GM18511 (cell line): ENCODE measurements around the gene CALU.

Source experiments
- ATAC-seq: cut with Tn5 transposase; IDR thresholded peaks from one replicate; pipeline ENCODE4 v1.9.1; 2021; ENCODE audit warnings: mild to moderate bottlenecking, moderate library complexity; ENCODE audit not compliant: unreplicated experiment

CALU gene

GRCh38 chr7:128781851-128782250, 42.7 kb downstream of the CALU start:
- ATAC-seq, result no peak

- no peak for ATAC-seq
These were observed 44.1 kb downstream of the CALU start for GRCh38 chr7:128783143-128783861.

DNA sequence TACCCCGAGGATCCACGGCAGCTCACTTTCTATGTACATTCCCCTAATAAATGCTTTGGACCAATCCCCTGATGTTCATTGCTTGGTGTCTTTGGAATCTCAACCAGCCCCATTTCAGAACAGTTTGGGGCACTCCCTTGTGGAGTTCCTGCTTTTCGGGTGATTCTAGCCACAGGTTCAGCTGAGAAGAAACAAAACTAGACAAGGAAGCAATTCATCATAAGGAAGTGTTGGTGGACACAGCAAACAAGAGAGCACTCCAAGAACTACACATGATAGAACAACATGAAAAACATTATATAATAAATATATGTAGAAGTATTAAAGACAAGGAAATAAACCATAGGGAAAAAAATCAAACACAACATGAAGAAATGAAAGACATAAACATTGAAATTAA, 46.6 kb downstream of the CALU start:
- ATAC-seq, result no peak

- ATAC-seq, result no peak
These were observed 49.6 kb downstream of the CALU start for GRCh38 chr7:128788446-128789412.

DNA sequence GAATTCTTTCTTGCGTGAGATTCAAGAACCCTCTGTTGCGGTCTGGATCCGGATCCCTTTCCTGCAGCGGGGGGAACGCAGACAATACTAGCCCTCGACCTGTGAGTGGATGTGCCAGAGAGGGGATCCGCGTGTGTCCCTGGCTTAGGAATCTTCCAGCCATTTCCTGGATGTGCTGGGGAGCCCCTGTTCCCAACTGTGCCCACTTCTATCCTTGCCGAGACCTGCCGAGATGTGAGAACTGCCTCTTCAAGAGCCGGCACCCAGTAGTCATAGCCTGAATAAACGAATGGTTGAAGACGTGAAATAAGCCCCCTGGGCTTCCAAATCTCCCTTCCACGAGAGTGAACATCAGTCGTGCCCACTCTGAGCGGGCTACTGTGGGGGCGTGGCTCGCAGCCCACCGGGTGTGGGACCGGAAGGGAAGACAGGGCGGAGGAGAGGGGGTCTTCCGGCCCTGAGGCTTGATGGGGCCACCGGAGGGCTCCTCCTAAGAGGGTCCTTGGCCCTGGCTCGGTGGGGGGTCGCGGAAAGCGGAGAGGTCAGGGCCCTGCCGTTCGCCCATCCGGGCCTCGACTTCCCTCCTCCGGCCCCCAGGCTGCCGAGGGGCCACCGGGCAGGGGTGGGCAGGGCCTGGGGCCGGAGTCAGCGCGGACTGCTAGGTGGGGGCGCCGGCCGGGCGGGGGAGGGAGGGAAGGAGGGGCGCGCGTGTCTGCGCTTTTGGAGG, 51.3 kb downstream of the CALU start:
- peak; percentile 23 for ATAC-seq

GRCh38 chr7:128791121-128791971, 52.2 kb downstream of the CALU start, which contains the start of gene CCDC136:
Gene CCDC136, plus strand, starts transcription at chr7:128791968. Its CDS starts 444 bp downstream, at chr7:128792412.
- ATAC-seq, result peak; percentile 90

DNA sequence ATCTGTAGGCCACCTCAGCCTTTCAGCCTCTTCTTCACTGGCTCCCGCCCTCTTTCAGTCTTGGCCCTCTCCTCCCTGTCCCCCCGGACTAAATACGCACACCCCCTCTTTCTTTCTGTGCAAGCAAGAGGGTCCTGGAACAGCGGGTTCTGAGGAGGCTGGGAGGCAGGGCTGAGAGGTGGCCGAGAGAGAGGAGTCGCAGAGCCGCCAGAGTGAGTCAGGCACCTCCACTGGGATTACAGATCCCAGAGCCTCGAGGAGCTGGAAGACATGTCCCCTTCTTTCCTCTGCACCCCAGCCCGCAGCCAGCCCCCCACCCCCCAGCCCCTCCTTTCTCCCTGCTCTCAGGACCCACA, 52.8 kb downstream of the CALU start:
- no peak for ATAC-seq

- no peak for ATAC-seq
These were observed 53.5 kb downstream of the CALU start for GRCh38 chr7:128792471-128793180.

DNA sequence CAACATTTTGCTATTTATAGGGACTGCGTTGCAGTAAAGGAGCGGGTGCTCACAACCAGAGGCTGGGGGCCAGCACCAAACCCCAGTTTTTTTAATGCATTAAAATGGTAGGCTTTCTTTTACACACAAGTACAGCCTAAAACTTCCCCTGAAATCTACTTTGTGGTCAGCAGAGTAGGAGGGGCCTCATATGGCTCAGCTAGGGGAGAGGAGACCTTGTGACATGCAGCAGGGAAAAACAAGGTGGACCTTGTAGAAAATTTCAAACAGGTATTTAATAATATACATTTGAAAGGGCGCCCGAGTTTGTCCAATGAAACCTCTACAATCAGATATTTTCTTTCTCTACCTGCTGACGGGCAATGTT, 54.0 kb downstream of the CALU start:
- ATAC-seq, result no peak

- ATAC-seq, result no peak
These were observed 54.9 kb downstream of the CALU start for GRCh38 chr7:128794020-128794419.

- ATAC-seq, result no peak
These were observed 55.3 kb downstream of the CALU start for GRCh38 chr7:128794436-128794835.

DNA sequence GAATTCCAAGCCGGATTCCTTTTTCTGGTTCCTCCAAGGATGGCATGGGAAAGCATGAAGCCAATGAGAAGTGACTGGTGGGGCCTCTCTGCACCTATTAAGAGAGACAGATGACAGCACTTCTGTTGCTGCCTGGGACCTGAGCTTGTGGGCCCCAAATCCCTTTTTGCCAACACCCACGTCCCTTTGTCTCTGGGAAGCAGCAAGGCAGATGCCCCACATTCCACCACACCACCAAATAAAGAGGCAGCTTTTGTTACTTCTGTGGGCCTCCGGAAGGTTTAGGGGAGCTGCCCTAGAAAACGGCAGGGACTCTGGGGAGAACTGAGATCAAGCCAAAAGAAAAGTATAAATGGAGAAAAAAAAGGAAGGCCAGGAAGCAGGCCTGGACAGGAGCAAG, 56.0 kb downstream of the CALU start:
- ATAC-seq, result no peak

- no peak for ATAC-seq
These were observed 57.2 kb downstream of the CALU start for GRCh38 chr7:128796327-128796726.

DNA sequence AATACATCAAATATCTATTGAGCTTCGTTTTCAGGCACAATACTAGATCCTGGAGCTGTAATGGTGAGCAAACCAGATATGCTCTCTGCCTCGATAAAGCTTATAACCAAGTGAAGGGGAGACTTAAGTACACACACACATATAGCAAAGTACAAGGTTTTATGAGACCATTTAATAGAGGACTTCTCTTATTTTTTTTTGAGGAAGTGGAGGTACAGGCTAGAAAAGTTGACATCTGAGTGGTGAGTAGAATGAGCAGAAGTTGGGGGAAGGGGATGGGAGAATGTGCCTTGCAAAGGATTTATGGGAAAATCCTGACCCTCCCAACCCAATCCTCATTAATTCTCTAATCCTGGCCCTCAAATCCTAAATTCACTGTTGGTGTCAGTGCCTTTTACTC, 60.3 kb downstream of the CALU start:
- no peak for ATAC-seq

GRCh38 chr7:128800567-128800966, 61.4 kb downstream of the CALU start:
- ATAC-seq, result no peak

GRCh38 chr7:128801003-128801402, 61.8 kb downstream of the CALU start:
- ATAC-seq, result no peak

GRCh38 chr7:128801667-128802418, 62.7 kb downstream of the CALU start:
- no peak for ATAC-seq

GRCh38 chr7:128804484-128804883, 65.3 kb downstream of the CALU start:
- ATAC-seq, result no peak

DNA sequence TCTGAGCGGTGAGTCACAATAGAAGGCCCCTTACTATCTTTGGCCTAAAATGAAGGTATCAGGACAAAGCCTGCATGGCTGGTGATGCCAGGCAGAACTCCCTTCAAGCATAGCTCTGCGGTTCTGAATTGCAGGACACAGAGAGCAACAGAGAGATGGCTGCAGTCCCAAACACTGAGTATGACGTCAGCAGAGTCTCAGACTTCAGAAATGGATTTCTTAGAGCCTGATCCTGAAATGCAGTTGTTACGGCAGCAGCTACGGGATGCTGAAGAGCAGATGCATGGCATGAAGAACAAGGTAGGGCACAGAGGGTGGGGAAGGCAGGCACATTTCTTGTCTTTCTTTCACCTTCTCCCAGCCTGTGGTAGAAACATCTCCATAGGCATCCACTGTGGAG, 66.1 kb downstream of the CALU start:
- no peak for ATAC-seq
